Caco-2 (cell line): ENCODE measurements around the gene BNIPL. TPM values are rescaled to one million over a fixed set of nuclear protein-coding genes. Genes with fewer than 3 reads are reported as not detected.

Experiments
- BruUV-seq: library from RNA; stranded (reverse); fragments of 400-500 nt; replicated peaks from 2 replicates; lab custom pipeline; 2021; lab: Mats Ljungman, UMichigan
- CTCF ChIA-PET: fragments of 300-600 bp; sonication (Branson Sonifier 250); formaldehyde crosslinking; loops from one replicate; lab custom pipeline; 2022; ENCODE audit warnings: antibody characterized with exemption; lab: Charles Lee
- POLR2A ChIA-PET: fragments of 300-600 bp; sonication (Branson Sonifier 250); formaldehyde crosslinking; loops from one replicate; lab custom pipeline; 2022; ENCODE audit warnings: antibody characterized with exemption; lab: Charles Lee
- DNase-seq, 2 experiments: peaks; one replicate each; pipeline versions ENCODE4 v3.0.0 to v3.0.0-alpha.2; 2020 to 2022
- H3K27me3 ChIP-seq: replicated peaks from 2 replicates; pipeline ENCODE4 v1.6.0; 2011; ENCODE audit warnings: low read length; ENCODE audit not compliant: control insufficient read depth, insufficient read depth
- H3K36me3 ChIP-seq: 2 replicates; pipeline ENCODE4 v1.5.1; 2011; ENCODE audit warnings: low read length; ENCODE audit not compliant: control insufficient read depth, insufficient read depth
- H3K4me1 ChIP-seq: fragments of 250-450 bp; sonication (Bioruptor Pico); 2 replicates; pipeline ENCODE4 v1.5.1; 2020; ENCODE audit warnings: mild to moderate bottlenecking
- H3K4me3 ChIP-seq: 2 replicates; pipeline ENCODE4 v1.5.1; 2011; ENCODE audit warnings: low read depth, mild to moderate bottlenecking, control low read depth, low read length
- H3K9me3 ChIP-seq: fragments of 250-450 bp; sonication (Bioruptor Pico); 2 replicates; pipeline ENCODE4 v1.5.1; 2020; ENCODE audit warnings: mild to moderate bottlenecking, moderate library complexity
- H3K27ac Mint-ChIP-seq: one replicate; pipeline ENCODE4 v1.8.0; 2022; ENCODE audit warnings: mixed read lengths; ENCODE audit not compliant: unreplicated experiment
- H3K27me3 Mint-ChIP-seq: one replicate; pipeline ENCODE4 v1.8.0; 2022; ENCODE audit warnings: mixed read lengths; ENCODE audit not compliant: insufficient read depth, unreplicated experiment
- H3K36me3 Mint-ChIP-seq: one replicate; pipeline ENCODE4 v1.8.0; 2022; ENCODE audit warnings: mild to moderate bottlenecking, mixed read lengths; ENCODE audit not compliant: insufficient read depth, unreplicated experiment
- H3K4me1 Mint-ChIP-seq: one replicate; pipeline ENCODE4 v1.8.0; 2022; ENCODE audit warnings: low read depth, mixed read lengths; ENCODE audit not compliant: unreplicated experiment
- H3K4me3 Mint-ChIP-seq: one replicate; pipeline ENCODE4 v1.8.0; 2022; ENCODE audit warnings: mild to moderate bottlenecking, moderate library complexity, mixed read lengths; ENCODE audit not compliant: unreplicated experiment
- H3K9me3 Mint-ChIP-seq: one replicate; pipeline ENCODE4 v1.8.0; 2022; ENCODE audit warnings: mixed read lengths; ENCODE audit not compliant: unreplicated experiment
- intact Hi-C: fragments of 100-400 bp; cut with micrococcal nuclease; formaldehyde crosslinking; loops from one replicate; pipeline ENCODE4 v1.10.0; 2022; ENCODE audit not compliant: unreplicated experiment
- total RNA-seq: library from RNA; stranded (reverse); gene quantifications from 2 replicates; pipeline ENCODE4 v1.2.3, GENCODE V29; 2022
- TF ChIP-seq, protein P1 (sequence below), 2 experiments: fragments of 200-600 bp in 1 of 2; IDR thresholded peaks; 1 replicate in 1 of 2; 2 replicates in 1 of 2; pipeline versions ENCODE4 v1.5.1 to v1.8.0; 2011 to 2022; ENCODE audit warnings: antibody characterized with exemption in 1 of 2, control low read depth in 1 of 2, inconsistent platforms in 1 of 2, low read depth in 1 of 2, low read length in 1 of 2, mild to moderate bottlenecking in 1 of 2, moderate library complexity in 1 of 2; ENCODE audit not compliant: insufficient read depth in 1 of 2, severe bottlenecking in 1 of 2, unreplicated experiment in 1 of 2

BNIPL gene
- total RNA-seq, 1 experiment from 2014 or later: 1.9 TPM

DNA sequence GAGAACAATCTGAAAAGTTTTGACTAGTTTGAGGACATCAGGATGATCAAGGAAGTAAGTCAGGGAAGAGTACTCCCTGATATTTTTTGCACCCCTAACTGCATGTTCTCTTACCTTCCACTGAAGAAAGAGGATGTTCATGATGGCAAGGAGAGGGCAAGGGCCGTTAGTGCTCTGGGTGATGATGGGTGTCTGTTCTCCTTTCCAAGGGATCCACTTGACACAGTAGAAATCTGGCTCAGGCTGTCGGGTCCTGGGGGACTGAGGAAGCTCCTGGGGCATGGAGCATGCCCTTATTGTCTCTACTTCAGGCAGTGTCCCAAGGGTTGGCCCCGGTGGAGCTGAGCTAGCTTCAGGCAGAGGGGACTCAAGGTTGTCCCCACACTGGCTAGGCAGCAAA, 34.3 kb upstream of the BNIPL start:
- TF ChIP-seq, protein P1, sequence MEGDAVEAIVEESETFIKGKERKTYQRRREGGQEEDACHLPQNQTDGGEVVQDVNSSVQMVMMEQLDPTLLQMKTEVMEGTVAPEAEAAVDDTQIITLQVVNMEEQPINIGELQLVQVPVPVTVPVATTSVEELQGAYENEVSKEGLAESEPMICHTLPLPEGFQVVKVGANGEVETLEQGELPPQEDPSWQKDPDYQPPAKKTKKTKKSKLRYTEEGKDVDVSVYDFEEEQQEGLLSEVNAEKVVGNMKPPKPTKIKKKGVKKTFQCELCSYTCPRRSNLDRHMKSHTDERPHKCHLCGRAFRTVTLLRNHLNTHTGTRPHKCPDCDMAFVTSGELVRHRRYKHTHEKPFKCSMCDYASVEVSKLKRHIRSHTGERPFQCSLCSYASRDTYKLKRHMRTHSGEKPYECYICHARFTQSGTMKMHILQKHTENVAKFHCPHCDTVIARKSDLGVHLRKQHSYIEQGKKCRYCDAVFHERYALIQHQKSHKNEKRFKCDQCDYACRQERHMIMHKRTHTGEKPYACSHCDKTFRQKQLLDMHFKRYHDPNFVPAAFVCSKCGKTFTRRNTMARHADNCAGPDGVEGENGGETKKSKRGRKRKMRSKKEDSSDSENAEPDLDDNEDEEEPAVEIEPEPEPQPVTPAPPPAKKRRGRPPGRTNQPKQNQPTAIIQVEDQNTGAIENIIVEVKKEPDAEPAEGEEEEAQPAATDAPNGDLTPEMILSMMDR (IDR thresholded peaks at IDR 0.05; ENCODE audit: insufficient read depth in 1 of 2, low read depth in 1 of 2, low read length in 1 of 2, severe bottlenecking in 1 of 2, unreplicated experiment in 1 of 2): no peak
- intact Hi-C loops: loop anchor here (10.0 kb wide), 1 partner anchor 437 kb away; no protein-coding TSS in a partner anchor
- no peaks in the 10 kb centered on the region for H3K9me3 ChIP-seq
- ChIA-PET POLR2A (interaction anchor here (1.7 kb wide), 1 partner anchor 21 kb away, joined by 6 read pairs; the partner anchor contains the start of gene ANXA9), CTCF (interaction anchor here (1.0 kb wide), 1 partner anchor 11 kb away, joined by 3 read pairs; no protein-coding TSS in a partner anchor)
- H3K9me3 Mint-ChIP-seq: no peaks in the 10 kb centered on the region
- no peak overlapping the region for H3K4me3 Mint-ChIP-seq
- peaks cover 11% of the 10 kb centered on the region for H3K4me1 ChIP-seq
- H3K27ac Mint-ChIP-seq: no peak overlapping the region
- H3K27me3 ChIP-seq: no peaks in the 10 kb centered on the region
- H3K36me3 Mint-ChIP-seq: peaks cover 11% of the 10 kb centered on the region
- H3K36me3 ChIP-seq: peaks cover 2% of the 10 kb centered on the region
- no peaks in the 10 kb centered on the region for H3K27me3 Mint-ChIP-seq
- no peak overlapping the region for H3K4me3 ChIP-seq
- DNase-seq: no peak
- no TSS peak for BruUV-seq
- H3K4me1 Mint-ChIP-seq: peaks cover 22% of the 10 kb centered on the region

DNA sequence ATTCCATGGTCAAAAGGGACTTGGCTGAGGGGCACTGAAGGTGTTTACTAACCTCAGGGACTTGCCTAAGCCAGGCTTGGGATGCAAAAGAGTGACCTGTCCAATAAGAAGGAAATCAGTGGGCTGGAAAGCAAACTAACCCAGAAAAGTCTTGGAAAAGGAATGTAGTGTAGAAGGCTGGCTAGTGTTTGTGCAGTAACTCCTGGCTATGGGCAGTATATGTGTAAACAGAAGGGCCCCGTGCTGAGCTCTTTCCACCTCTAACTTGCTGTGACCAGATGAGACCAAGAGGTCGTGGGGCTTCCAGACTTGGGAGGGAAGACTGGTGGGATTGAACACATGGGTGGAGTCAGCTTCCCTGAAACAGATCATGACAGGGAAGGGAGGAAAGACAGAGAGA, 33.8 kb upstream of the BNIPL start:
- Histone ChIP-seq H3K36me3 (no peaks in the 10 kb centered on the region; the same call in 1 of the 2 replicates), H3K4me3 (no peak overlapping the region), H3K4me1 (peaks cover 17% of the 10 kb centered on the region), H3K9me3 (no peaks in the 10 kb centered on the region), H3K27me3 (no peaks in the 10 kb centered on the region)
- Mint-ChIP-seq H3K4me3 (peak overlapping the region; percentile 35), H3K27me3 (no peaks in the 10 kb centered on the region), H3K36me3 (peaks cover 11% of the 10 kb centered on the region), H3K9me3 (no peaks in the 10 kb centered on the region), H3K27ac (peak overlapping the region; percentile 75), H3K4me1 (peaks cover 28% of the 10 kb centered on the region)
- DNase-seq: no peak
- ChIA-PET CTCF (interaction anchor here (1.0 kb wide), 1 partner anchor 10 kb away, joined by 3 read pairs; no protein-coding TSS in a partner anchor), POLR2A (interaction anchor here (1.7 kb wide), 1 partner anchor 21 kb away, joined by 6 read pairs; the partner anchor contains the start of gene ANXA9)
- TF ChIP-seq, protein P1 (IDR thresholded peaks at IDR 0.05; ENCODE audit: insufficient read depth in 1 of 2, low read depth in 1 of 2, low read length in 1 of 2, severe bottlenecking in 1 of 2, unreplicated experiment in 1 of 2): no peak
- BruUV-seq: no TSS peak
- intact Hi-C loops: loop anchor here (10.0 kb wide), 1 partner anchor 438 kb away; no protein-coding TSS in a partner anchor

DNA sequence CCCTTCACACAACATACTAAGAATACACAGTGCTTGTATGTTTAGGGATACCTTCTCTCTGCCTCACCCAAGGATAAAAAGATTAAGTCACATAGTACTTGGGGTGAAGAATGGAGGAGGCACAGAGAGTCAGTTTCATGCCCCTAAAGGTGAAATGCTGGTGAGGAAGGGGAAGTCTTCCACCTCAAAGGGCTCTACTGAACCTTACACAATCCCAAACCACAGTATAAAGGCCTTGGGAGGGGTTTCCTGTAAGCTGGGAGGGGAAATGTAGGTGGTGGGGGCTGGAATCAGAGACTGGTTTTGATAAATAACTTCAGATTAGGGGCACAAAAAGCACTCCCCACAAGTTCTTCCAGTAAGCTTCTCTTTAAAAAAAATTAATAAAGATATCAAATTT, 33.2 kb upstream of the BNIPL start:
- Histone ChIP-seq H3K9me3 (no peaks in the 10 kb centered on the region), H3K4me3 (no peak overlapping the region), H3K4me1 (peaks cover 21% of the 10 kb centered on the region), H3K27me3 (no peaks in the 10 kb centered on the region), H3K36me3 (no peaks in the 10 kb centered on the region; the same call in 1 of the 2 replicates)
- Mint-ChIP-seq H3K4me3 (no peak overlapping the region), H3K4me1 (peaks cover 32% of the 10 kb centered on the region), H3K36me3 (peaks cover 11% of the 10 kb centered on the region), H3K27me3 (no peaks in the 10 kb centered on the region), H3K9me3 (no peaks in the 10 kb centered on the region), H3K27ac (peak overlapping the region; percentile 75)
- no TSS peak for BruUV-seq
- POLR2A ChIA-PET: interaction anchor here (1.7 kb wide), 1 partner anchor 22 kb away, joined by 6 read pairs; the partner anchor contains the start of gene ANXA9
- TF ChIP-seq, protein P1 (IDR thresholded peaks at IDR 0.05; ENCODE audit: insufficient read depth in 1 of 2, low read depth in 1 of 2, low read length in 1 of 2, severe bottlenecking in 1 of 2, unreplicated experiment in 1 of 2): no peak
- CTCF ChIA-PET: interaction anchor here (1.0 kb wide), 1 partner anchor 10 kb away, joined by 3 read pairs; no protein-coding TSS in a partner anchor
- intact Hi-C loops: loop anchor here (10.0 kb wide), 1 partner anchor 438 kb away; no protein-coding TSS in a partner anchor
- DNase-seq: no peak
